IMR-90 (cell line): Measurements from ENCODE around the gene CDNF.

Source experiments
- CTCF ChIP-seq: conservative IDR thresholded peaks from 2 replicates; pipeline ENCODE4 v1.5.1; 2012; ENCODE audit warnings: mild to moderate bottlenecking, low read depth, low read length, improper control_type of control experiment
- MXI1 ChIP-seq: IDR thresholded peaks from 2 replicates; pipeline ENCODE4 v1.6.1; 2012; ENCODE audit warnings: low read depth, mild to moderate bottlenecking, low read length, moderate library complexity, borderline replicate concordance
- POLR2A ChIP-seq: IDR thresholded peaks from 2 replicates; pipeline ENCODE4 v1.6.1; 2012; ENCODE audit warnings: mild to moderate bottlenecking, low read depth, low read length

DNA sequence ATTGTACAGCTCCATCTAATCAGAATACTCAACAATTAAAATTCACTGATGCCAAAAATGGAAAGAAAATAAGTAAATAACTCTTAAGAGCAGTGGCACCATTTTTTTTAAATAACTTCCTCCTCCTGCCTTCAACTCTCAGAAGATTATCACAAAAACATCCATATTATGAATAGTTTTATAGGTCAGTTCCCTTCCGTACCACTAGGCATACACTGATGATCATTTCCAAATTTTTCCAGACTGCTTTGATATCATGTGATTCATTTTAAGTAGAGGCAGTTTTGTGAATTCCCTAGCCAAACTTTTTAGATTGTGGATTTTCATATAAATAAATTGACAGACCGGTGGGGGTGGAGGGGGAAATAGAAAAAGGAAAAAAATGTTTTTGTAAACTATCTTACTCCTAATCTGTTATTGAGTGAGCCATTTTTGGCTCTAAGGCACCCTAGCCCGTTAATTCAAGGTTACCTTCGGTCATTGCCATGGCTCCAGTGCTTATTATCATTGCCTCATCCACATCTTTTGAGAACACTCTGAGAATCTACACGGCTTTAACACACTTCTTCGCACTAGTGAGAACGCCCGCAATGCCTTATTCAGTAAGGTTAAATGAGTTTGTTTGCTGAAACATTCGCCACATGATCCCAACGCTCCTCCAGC, 64.2 kb downstream of the CDNF start:
- no peak for TF ChIP-seq CTCF
- TF ChIP-seq MXI1: no peak
- TF ChIP-seq POLR2A: no peak
